Tongue (tissue), 2 donors: ENCODE results near the gene OR12D3. TPM values are rescaled to one million over a fixed set of nuclear protein-coding genes. Genes with fewer than 3 reads are reported as not detected.
"Not testable (repeated sequence)": the region's sequence is repeated elsewhere in the genome, so short reads cannot be mapped to it uniquely, and the experiment has no call there.

Source experiments
- DNase-seq: peaks from one replicate; pipeline ENCODE4 v3.0.0-alpha.2; 2015
- total RNA-seq: library from RNA; depleted of rRNA; stranded (reverse); fragments of >200 nt; gene quantifications from one replicate; pipeline ENCODE4 v1.2.3, GENCODE V29; 2014

Gene OR12D3, protein sequence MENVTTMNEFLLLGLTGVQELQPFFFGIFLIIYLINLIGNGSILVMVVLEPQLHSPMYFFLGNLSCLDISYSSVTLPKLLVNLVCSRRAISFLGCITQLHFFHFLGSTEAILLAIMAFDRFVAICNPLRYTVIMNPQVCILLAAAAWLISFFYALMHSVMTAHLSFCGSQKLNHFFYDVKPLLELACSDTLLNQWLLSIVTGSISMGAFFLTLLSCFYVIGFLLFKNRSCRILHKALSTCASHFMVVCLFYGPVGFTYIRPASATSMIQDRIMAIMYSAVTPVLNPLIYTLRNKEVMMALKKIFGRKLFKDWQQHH
- total RNA-seq: not detected

GRCh38 chr6:29375191-29375590 is at the start of gene OR12D3:
Gene OR12D3 (minus strand): TSS chr6:29375291. CDS start chr6:29375287, 4 bp downstream.
- DNase-seq: no peak

DNA sequence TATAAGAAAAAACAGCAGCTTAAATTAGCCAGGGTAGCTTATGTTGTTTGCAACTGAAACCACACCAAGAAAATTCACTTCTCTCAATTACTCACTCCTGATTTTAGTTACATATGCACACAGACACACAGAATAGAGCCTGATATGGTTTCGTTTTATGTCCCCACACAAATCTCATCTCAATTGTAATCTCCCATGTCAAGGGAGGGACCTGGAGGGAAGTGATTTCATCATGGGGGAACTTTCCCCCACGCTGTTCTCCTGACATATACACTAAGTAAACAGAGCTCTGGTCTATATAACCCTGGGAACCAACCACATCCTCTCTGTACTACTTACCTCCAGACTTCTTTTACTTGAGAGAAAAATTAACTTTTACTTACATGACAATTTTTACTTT is 49.5 kb upstream of the OR12D3 start:
- DNase-seq: no peak

DNA sequence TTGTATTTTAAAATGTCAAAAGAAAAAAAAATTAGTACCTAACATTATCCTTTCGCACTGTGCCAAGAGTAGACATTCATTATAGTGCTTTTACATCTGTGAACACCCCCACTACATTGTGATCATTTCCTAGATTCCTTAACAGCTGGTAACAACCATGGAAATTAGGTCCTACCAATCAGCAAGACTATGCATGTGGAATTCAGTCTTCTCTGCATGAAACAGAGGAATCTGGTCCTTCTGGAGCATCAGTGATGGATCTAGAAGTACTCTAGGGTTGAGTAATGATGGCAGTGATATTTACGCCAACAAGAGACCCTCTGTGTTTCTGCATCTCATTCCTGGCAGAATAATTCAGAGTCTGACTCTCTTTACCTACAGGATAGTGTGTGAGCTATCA is 49.1 kb upstream of the OR12D3 start:
- DNase-seq: no peak

- no peak for DNase-seq
These were observed 44.4 kb upstream of the OR12D3 start for GRCh38 chr6:29419516-29419915.

- peak; percentile 1 for DNase-seq
These were observed 39.5 kb upstream of the OR12D3 start, which contains the start of gene OR12D1 for GRCh38 chr6:29414588-29414987. Gene OR12D1 (plus strand): TSS chr6:29414928.

DNA sequence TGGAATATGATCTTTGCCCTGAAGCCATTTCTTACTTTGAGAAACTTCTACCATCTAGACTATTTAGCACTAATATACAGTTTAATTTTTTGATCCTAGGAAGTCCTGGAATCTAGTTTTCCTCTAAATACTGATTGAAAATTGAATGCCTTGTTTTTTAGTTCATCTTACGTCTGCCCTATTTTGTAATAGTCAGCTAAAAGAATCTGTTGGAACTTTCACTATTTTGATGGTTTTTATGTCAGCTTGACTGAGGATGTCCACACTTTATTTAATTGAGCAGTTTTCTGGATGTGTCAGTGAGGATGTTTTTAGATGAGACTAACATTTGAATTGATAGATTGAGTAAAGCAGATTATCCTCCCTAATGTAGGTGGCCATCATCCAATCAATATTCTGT is 28.7 kb upstream of the OR12D3 start:
- DNase-seq: no peak

GRCh38 chr6:29399525-29399924 is 24.4 kb upstream of the OR12D3 start:
- no peak for DNase-seq

DNA sequence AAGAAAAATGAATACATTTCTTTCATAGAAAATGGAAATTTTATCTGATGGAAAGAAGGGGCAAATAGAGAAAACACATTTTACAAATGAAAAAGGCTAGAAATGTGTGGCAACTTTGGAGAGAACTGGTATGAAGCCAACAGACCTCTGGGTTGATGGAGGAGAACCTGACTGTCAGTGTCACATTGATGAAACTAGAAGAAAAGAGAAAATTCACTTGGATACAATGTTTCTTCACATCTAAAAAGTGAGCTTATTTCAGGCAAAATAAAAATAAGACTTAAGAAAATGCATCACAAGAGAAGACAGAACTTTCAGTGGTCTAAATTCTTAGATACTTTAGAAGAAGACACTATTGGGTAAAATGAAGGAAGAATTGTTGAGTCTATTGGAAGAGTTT is 20.2 kb upstream of the OR12D3 start, which contains the start of gene OR12D2:
OR12D2 (plus strand) TSS at position 301 of the 400 bp plus-strand sequence. CDS start 1,069 bp downstream, outside the sequence.
- no peak for DNase-seq

GRCh38 chr6:29388533-29388932 is 13.4 kb upstream of the OR12D3 start:
- DNase-seq: no peak

DNA sequence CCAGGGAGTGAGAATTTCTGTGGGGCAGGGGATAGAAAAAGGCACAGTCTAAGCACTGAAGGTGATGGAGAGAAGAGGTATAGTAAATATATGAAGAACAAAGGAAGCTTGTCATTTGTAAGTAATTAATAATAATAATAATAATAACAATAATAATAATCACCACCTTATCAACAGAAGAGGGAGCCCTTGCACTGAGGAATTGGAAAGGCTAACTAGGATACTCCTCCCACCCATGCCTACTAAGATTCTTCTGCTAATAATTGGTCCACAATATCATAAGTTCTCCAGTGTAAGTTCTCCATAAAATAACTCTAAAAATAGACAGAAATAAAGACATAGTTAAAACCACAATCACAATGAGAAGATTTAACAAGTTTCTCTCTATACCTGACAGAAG is 912 bp upstream of the OR12D3 start:
- no peak for DNase-seq

GRCh38 chr6:29368765-29369164 is 6.3 kb downstream of the OR12D3 start, which contains the start of gene OR5V1:
Gene OR5V1 (minus strand): TSS chr6:29368865. CDS start chr6:29356195, 12,670 bp downstream.
- DNase-seq: no peak

DNA sequence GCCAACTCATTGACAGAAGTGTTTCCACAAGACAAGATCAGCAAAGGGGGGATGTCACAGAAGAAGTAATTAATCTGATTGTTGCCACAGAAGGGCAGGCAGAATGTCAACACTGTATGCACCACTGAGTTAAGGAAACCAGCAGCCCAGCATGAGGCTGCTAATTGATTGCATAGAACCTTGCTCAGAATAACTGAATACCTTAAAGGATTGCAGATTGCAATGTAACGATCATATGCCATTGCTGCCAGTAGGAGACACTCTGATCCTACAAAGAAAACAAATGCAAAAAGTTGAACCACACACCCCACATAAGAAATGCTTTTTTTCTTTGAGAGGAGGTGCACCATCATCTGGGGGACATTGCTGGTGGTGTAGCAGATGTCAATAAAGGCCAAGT is 19.5 kb downstream of the OR12D3 start:
- no peak for DNase-seq

- DNase-seq: no peak
These were observed 20.1 kb downstream of the OR12D3 start for GRCh38 chr6:29354980-29355379.

GRCh38 chr6:29349348-29349747 is 25.7 kb downstream of the OR12D3 start:
- not testable (repeated sequence) for DNase-seq

DNA sequence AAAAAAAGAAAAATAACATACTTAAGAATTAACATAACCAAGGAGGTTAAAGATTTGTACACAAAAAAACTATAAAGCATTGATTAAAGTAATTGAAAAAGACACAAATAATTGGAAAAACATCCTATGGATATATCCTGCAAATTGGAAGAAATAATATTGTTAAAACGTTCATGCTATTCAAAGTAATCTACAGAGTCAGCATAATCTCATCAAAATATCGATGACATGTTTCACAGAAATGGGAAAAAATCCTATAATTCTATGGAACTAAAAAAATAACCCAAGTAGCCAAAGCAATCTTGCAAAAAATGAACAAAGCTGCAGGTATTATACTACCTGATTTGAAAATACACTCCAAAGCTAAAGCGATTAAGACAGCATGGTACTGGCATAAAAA is 29.7 kb downstream of the OR12D3 start:
- DNase-seq: no peak

DNA sequence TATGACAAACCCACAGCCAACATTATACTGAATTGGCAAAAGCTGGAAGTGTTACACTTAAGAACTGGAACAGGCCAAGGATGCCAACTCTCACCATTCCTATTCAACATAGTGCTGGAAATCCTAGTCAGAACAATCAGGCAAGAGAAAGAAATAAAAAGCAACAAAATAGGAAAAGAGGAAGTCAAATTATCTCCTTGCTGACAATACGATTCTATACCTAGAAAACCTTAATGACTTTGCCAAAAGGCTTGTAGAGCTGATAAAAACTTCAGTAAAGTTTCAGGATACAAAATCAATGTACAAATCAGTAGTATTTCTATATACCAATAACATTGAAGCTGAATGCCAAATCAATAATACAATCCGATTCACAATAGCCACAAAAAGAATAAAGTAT is 38.8 kb downstream of the OR12D3 start:
- DNase-seq: no peak

- no peak for DNase-seq
These were observed 42.4 kb downstream of the OR12D3 start for GRCh38 chr6:29332676-29333075.

- DNase-seq: no peak
These were observed 49.3 kb downstream of the OR12D3 start for GRCh38 chr6:29325777-29326176.

Other genes with a start within 250 kb of the OR12D3 start
- not detected for gene OR2J2, start 204.4 kb downstream of the OR12D3 start, total RNA-seq
- not detected for gene OR14J1, start 73.6 kb downstream of the OR12D3 start, total RNA-seq
- gene OR5V1, start 6.4 kb downstream of the OR12D3 start, total RNA-seq: not detected
- not detected for gene OR12D2, start 20.3 kb upstream of the OR12D3 start, total RNA-seq
- not detected for gene OR12D1, start 39.6 kb upstream of the OR12D3 start, total RNA-seq
- not detected for gene OR10C1, start 64.0 kb upstream of the OR12D3 start, total RNA-seq
- gene OR11A1, start 81.8 kb upstream of the OR12D3 start, total RNA-seq: not detected
- not detected for gene OR2H1, start 81.9 kb upstream of the OR12D3 start, total RNA-seq
- gene MAS1L, start 112.7 kb upstream of the OR12D3 start, total RNA-seq: not detected
- gene UBD, start 184.4 kb upstream of the OR12D3 start, total RNA-seq: not detected
- gene OR2H2, start 209.8 kb upstream of the OR12D3 start, total RNA-seq: not detected